GM18909 (cell line): ENCODE measurements around the gene MIF.
"Not testable (repeated sequence)": the region's sequence is repeated elsewhere in the genome, so short reads cannot be mapped to it uniquely, and the experiment has no call there.

Source experiments
- ATAC-seq: cut with Tn5 transposase; IDR thresholded peaks from one replicate; pipeline ENCODE4 v1.9.1; 2021; ENCODE audit warnings: mild to moderate bottlenecking; ENCODE audit not compliant: unreplicated experiment, poor library complexity

The MIF gene

DNA sequence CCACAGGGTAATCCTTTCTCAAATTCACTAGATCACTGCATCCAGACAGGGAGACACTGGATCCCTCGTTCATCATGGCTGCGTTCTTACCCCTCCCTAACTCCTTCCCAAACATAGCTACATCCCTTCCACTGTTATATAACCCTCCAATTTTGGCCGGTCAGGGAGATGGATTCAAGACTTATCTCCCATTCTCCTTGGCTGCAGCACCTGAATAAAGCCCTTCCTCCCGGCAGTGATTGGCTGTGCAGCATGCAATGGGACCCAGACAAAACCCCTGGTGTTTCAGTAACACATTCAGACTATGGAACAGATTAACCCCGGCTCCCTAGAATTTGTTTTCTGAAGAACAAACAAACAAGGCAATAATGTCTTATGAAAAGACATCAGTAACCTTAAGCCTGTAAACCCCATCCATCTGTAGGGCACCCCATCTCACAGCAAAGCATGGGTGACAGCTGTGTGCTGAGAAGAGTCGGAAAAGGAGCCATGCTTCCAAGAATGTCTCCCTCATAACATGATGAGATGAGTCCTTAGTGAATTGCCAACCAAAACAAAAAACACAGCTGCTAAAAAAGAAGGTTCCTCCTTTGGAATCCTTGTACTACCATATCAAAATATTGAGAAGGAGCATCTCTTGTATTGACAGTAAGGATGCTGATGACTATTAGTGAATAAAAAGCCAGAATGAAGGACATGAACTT, 5.0 kb downstream of the MIF start:
- ATAC-seq: no peak

- ATAC-seq: not testable (repeated sequence)
Measured at GRCh38 chr22:23900227-23900626, 6.0 kb downstream of the MIF start.

GRCh38 chr22:23901600-23901999, 7.4 kb downstream of the MIF start:
- no peak for ATAC-seq

GRCh38 chr22:23903328-23903971, 9.3 kb downstream of the MIF start:
- no peak for ATAC-seq

GRCh38 chr22:23904573-23905254, 10.5 kb downstream of the MIF start:
- ATAC-seq: no peak

DNA sequence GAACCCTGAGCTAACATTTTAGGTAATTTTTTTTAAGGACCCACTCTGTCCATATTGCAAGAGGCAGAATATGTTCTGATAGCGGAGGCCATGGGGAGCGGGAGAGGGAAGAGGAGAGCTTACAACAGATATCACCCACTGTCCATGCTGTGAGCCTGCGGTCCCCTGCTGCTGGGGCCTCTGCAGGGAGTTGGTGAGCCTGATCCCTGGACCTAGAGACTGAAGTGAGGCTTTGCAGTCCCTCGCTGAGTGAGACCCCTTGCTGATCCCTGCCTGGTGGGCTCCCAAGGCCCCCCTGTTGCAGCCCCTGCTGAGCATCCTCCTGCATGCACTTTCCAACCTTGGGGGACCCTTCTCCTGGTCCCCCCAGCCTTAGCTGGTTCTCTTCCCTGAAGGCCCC, 12.5 kb downstream of the MIF start:
- ATAC-seq: no peak

GRCh38 chr22:23907423-23907822, 13.2 kb downstream of the MIF start:
- not testable (repeated sequence) for ATAC-seq

- no peak for ATAC-seq
Measured at GRCh38 chr22:23908587-23909205, 14.5 kb downstream of the MIF start.

- ATAC-seq: no peak
Measured at GRCh38 chr22:23909296-23909898, 15.2 kb downstream of the MIF start.

DNA sequence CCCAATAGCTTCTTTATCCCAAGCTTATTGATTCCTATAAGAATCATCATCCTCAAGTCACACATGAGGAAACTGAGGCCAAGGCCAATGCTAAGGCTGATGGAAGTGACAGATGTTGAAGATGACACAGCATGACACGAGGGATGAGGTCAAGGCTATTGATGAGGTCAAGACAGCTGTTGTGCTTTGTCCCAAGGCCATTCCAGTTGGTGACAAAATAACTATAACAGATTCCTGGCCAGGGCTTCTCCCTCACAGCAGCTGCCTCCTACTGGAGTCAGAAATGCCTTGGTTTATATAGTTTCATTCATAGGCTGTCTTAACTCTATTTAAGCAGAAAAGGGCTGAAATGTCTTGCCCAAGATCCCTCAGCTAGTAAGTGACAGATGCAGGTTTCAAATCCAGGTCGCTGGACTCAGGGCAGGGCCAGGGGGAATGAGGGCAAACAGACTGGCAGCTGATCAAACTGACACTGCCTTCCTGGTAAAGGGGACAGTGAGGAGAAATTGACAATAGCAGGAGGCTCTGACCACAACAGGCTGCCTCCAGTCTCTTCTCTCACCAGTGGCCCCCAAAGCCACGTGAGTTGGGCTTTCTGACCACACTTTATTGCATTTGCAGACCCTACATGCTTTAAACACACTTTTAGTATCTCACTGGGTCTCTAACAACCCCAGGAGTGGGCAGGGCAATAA, 16.5 kb downstream of the MIF start:
- no peak for ATAC-seq

- no peak for ATAC-seq
Measured at GRCh38 chr22:23911318-23911980, 17.3 kb downstream of the MIF start.

DNA sequence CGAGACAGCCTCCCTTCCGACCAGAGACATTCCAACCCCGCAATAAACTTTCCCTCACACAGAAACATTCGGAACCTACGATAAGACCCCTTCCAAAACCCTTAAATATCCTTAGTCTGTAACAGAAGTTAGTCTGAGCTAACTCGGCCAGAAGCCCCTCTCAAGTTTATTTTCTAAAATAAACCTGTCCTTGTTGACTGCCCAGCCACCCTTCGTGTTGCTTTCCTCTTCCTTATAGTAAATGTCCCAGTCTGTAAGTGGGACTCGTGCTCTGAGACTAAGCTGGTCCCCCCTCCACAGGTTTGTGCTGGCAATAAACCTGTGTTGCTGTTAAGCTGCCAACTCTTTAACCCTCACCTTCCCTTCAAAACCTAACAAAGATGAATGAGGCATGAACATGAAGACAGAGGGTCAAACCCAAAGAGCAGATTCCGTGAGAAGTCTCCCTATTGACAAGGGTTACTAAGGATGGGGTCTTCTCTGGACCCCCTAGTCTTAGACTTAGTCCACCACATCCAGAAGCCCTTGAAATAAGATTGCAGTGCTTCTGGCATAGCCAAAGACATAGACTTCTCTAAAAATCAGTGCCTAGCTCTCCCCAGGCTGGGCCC, 18.2 kb downstream of the MIF start:
- ATAC-seq: no peak

DNA sequence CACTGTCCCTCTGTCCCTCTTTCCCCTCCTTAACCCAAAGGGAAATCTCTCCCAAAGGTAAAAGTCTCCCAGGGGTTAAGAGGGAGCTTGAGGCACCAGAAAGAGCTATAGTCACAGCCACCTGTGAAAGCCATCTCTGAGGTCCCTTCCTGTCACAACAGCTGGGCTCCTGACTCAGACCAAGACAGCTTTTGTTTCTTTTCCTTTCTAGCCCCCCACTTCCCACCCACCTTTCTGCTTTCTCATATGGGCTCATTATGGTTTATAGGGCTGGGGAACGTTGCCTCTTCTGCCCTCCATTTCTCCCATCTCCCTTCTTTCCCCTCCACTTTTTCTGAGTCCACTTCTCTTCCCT, 19.1 kb downstream of the MIF start:
- peak; percentile 12 for ATAC-seq

- ATAC-seq: peak; percentile 95
Measured at GRCh38 chr22:23913661-23914353, 19.6 kb downstream of the MIF start.

DNA sequence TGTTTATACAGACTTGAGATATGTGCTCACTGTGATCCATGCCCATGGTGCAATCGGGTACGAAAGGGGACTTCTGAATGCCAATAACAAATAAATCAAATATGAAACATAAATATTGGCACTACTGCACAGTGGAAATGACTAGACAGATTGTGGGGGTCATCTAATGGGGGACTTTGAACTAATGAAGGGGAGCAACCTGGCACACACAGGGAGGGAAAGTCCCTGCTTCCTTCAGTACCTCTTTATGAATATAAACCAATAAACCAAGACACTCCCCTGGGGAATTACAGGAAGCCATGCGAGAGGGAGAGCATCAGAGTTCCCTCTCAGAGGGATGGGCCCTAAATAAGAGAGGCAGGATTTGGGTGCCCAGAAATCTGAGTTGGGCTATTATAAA, 21.1 kb downstream of the MIF start:
- no peak for ATAC-seq

- ATAC-seq: not testable (repeated sequence)
Measured at GRCh38 chr22:23920267-23920611, 26.1 kb downstream of the MIF start.

GRCh38 chr22:23921586-23922201, 27.5 kb downstream of the MIF start:
- not testable (repeated sequence) for ATAC-seq

- no peak for ATAC-seq
Measured at GRCh38 chr22:23922921-23923320, 28.7 kb downstream of the MIF start.
